GM12878 (cell line): ENCODE results near the gene DDX56. TPM values are rescaled to one million over a fixed set of nuclear protein-coding genes. Genes with fewer than 3 reads are reported as not detected.

Experiments used
- ATAC-seq: fragments of 200-7000 bp; cut with Tn5 transposase; 3 replicates; pipeline ENCODE4 v1.9.1; 2020; ENCODE audit warnings: mild to moderate bottlenecking, moderate library complexity
- BruUV-seq: library from RNA; stranded (reverse); fragments of 400-500 nt; replicated peaks from 2 replicates; lab custom pipeline; 2021; lab: Mats Ljungman, UMichigan
- CTCF ChIA-PET: fragments of 300-600 bp; sonication (Branson Sonifier 250); formaldehyde crosslinking; extraction: SDS; loops from one replicate; lab custom pipeline; 2021; ENCODE audit warnings: inconsistent platforms; lab: Yijun Ruan, JAX
- POLR2A ChIA-PET: fragments of 350-600 bp; formaldehyde crosslinking; extraction: SDS; loops from one replicate; lab custom pipeline; 2021; ENCODE audit warnings: inconsistent platforms; lab: Charles Lee
- RAD21 ChIA-PET: fragments of 300-600 bp; sonication (Branson Sonifier 250); formaldehyde crosslinking; loops from one replicate; lab custom pipeline; 2023; ENCODE audit warnings: antibody characterized with exemption; ENCODE audit not compliant: unreplicated experiment; lab: Charles Lee
- SMC1A ChIA-PET: fragments of 300-600 bp; sonication (Branson Sonifier 250); formaldehyde crosslinking; loops from one replicate; lab custom pipeline; 2023; ENCODE audit not compliant: unreplicated experiment, uncharacterized antibody; lab: Charles Lee
- DNase-seq: peaks from one replicate; pipeline ENCODE4 v3.0.0-alpha.2; 2011; ENCODE audit warnings: low read depth, low spot score
- FAIRE-seq: peaks from 3 replicates; lab custom pipeline; 2011; peaks lifted over from hg19 to GRCh38; lab: Jason Lieb, UNC
- H2AFZ ChIP-seq: 2 replicates; pipeline ENCODE4 v1.6.0; 2011; ENCODE audit warnings: low read depth, low read length, control low read depth; ENCODE audit not compliant: control insufficient read depth
- H3K27ac ChIP-seq: 2 replicates; pipeline ENCODE4 v1.5.1; 2011; ENCODE audit warnings: control low read depth; ENCODE audit not compliant: control insufficient read depth, insufficient read depth
- H3K27me3 ChIP-seq, 2 experiments: replicated peaks in 1 of 2; 2 replicates each; pipeline versions ENCODE4 v1.6.0 to v1.6.1; 2011; ENCODE audit warnings: low read length in 1 of 2; ENCODE audit not compliant: control insufficient read depth in 2 of 2, insufficient read depth in 2 of 2
- H3K36me3 ChIP-seq, 2 experiments: 2 replicates each; pipeline ENCODE4 v1.5.1; 2011; ENCODE audit warnings: low read length in 1 of 2; ENCODE audit not compliant: control insufficient read depth in 2 of 2, insufficient read depth in 2 of 2
- H3K4me1 ChIP-seq: 2 replicates; pipeline ENCODE4 v1.6.1; 2011; ENCODE audit warnings: mild to moderate bottlenecking, low read length, moderate library complexity, mixed read lengths; ENCODE audit not compliant: control insufficient read depth, insufficient read depth
- H3K4me2 ChIP-seq: 2 replicates; pipeline ENCODE4 v1.6.0; 2011; ENCODE audit warnings: control low read depth; ENCODE audit not compliant: control insufficient read depth, insufficient read depth
- H3K4me3 ChIP-seq: fragments of 200-600 bp; sonication (generic); 2 replicates; pipeline ENCODE4 v1.5.1; 2016
- H3K79me2 ChIP-seq: 2 replicates; pipeline ENCODE4 v1.6.0; 2011; ENCODE audit warnings: low read length; ENCODE audit not compliant: control insufficient read depth, insufficient read depth
- H3K9ac ChIP-seq: 2 replicates; pipeline ENCODE4 v1.8.0; 2011; ENCODE audit warnings: low read length, control low read depth, mixed read lengths; ENCODE audit not compliant: control insufficient read depth, insufficient read depth
- H3K9me3 ChIP-seq: replicated peaks from 3 replicates; pipeline ENCODE4 v1.5.1; 2011; ENCODE audit warnings: mild to moderate bottlenecking, low read length; ENCODE audit not compliant: control insufficient read depth, insufficient read depth
- H4K20me1 ChIP-seq: 2 replicates; pipeline ENCODE4 v1.6.0; 2011; ENCODE audit not compliant: control insufficient read depth, insufficient read depth
- BMI1 ChIP-seq: fragments of 450-650 bp; IDR thresholded peaks from 2 replicates; pipeline ENCODE4 v1.6.1; 2016; ENCODE audit warnings: mild to moderate bottlenecking, moderate library complexity, borderline replicate concordance
- CTCF ChIP-seq, 3 experiments: IDR thresholded peaks in 2 of 3; conservative IDR thresholded peaks in 1 of 3; 2 replicates each; pipeline ENCODE4 v1.5.1; 2011; ENCODE audit warnings: low read depth in 3 of 3, low read length in 3 of 3, mild to moderate bottlenecking in 3 of 3, control low read depth in 2 of 3, moderate library complexity in 2 of 3, inconsistent platforms in 1 of 3, mixed read lengths in 1 of 3; ENCODE audit not compliant: control insufficient read depth in 2 of 3, insufficient read depth in 1 of 3; ENCODE audit errors: extremely low read depth in 1 of 3
- DPF2 ChIP-seq: fragments of 450-650 bp; IDR thresholded peaks from 2 replicates; pipeline ENCODE4 v1.6.1; 2017; ENCODE audit warnings: mild to moderate bottlenecking
- ETV6 ChIP-seq, 2 experiments: fragments of 450-650 bp in 1 of 2; IDR thresholded peaks in 1 of 2; conservative IDR thresholded peaks in 1 of 2; 2 replicates each; pipeline ENCODE4 v1.6.1; 2014; ENCODE audit warnings: antibody characterized with exemption in 1 of 2, borderline replicate concordance in 1 of 2, low read depth in 1 of 2, mild to moderate bottlenecking in 1 of 2, moderate library complexity in 1 of 2
- GABPA ChIP-seq: IDR thresholded peaks from 2 replicates; pipeline ENCODE4 v1.6.1; 2014; ENCODE audit warnings: antibody characterized with exemption, low read depth, mild to moderate bottlenecking, inconsistent platforms
- HCFC1 ChIP-seq: fragments of 150-350 bp; IDR thresholded peaks from 2 replicates; pipeline ENCODE4 v1.6.1; 2014; ENCODE audit warnings: low read length
- LARP7 ChIP-seq: fragments of 450-650 bp; IDR thresholded peaks from 2 replicates; pipeline ENCODE4 v1.6.1; 2017; ENCODE audit warnings: mild to moderate bottlenecking
- MAX ChIP-seq: IDR thresholded peaks from 2 replicates; pipeline ENCODE4 v1.6.1; 2012; ENCODE audit warnings: low read depth, low read length, improper control_type of control experiment
- RBBP5 ChIP-seq: fragments of 200-600 bp; sonication (generic); conservative IDR thresholded peaks from 2 replicates; pipeline ENCODE4 v1.6.1; 2016
- RELA ChIP-seq: fragments of 450-650 bp; IDR thresholded peaks from 2 replicates; pipeline ENCODE4 v1.8.0; 2014; ENCODE audit warnings: borderline replicate concordance; ENCODE audit not compliant: partially characterized antibody
- SMAD1 ChIP-seq: fragments of 450-650 bp; IDR thresholded peaks from 2 replicates; pipeline ENCODE4 v1.6.1; 2018; ENCODE audit warnings: mild to moderate bottlenecking, low read depth; ENCODE audit not compliant: partially characterized antibody
- SPI1 ChIP-seq: IDR thresholded peaks from 2 replicates; pipeline ENCODE4 v1.6.1; 2011; ENCODE audit warnings: low read depth, mild to moderate bottlenecking, low read length, moderate library complexity, borderline replicate concordance; ENCODE audit not compliant: insufficient read depth
- USF1 ChIP-seq: IDR thresholded peaks from 2 replicates; pipeline ENCODE4 v1.6.1; 2011; ENCODE audit warnings: borderline replicate concordance, low read depth, mild to moderate bottlenecking, moderate library complexity, mixed read lengths, low read length; ENCODE audit not compliant: insufficient read depth; ENCODE audit errors: extremely low read length
- YBX1 ChIP-seq: fragments of 450-650 bp; IDR thresholded peaks from 2 replicates; pipeline ENCODE4 v1.6.1; 2016; ENCODE audit warnings: antibody characterized with exemption
- ZBED1 ChIP-seq: IDR thresholded peaks from 2 replicates; pipeline ENCODE4 v1.6.1; 2016; ENCODE audit warnings: borderline replicate concordance
- ZSCAN29 ChIP-seq: fragments of 450-650 bp; IDR thresholded peaks from 2 replicates; pipeline ENCODE4 v1.6.1; 2017; ENCODE audit warnings: mild to moderate bottlenecking, moderate library complexity
- WGBS: methylation state at CpG from one replicate; pipeline ENCODE4 v1.1.6; 2016; ENCODE audit warnings: low lambda C conversion rate; ENCODE audit not compliant: insufficient replicate concordance, insufficient coverage; ENCODE audit errors: missing lambda C conversion rate; 5-methylcytosine and 5-hydroxymethylcytosine counted together
- in situ Hi-C: fragments of 300-500 bp; cut with MboI; formaldehyde crosslinking; loops from 9 replicates; pipeline ENCODE4 v1.14.3; 2018; ENCODE audit warnings: mixed read lengths
- intact Hi-C: fragments of 100-400 bp; cut with micrococcal nuclease; formaldehyde crosslinking; loops from one replicate; pipeline ENCODE4 v1.14.2; 2022; ENCODE audit not compliant: unreplicated experiment
- polyA plus RNA-seq, 11 experiments: library from polyadenylated mRNA; depleted of rRNA in 4 of 11; unstranded in 6 of 11; stranded (reverse) in 5 of 11; fragments of >200 nt; fragmentation: Nextera tagmentation in 4 of 11; fragmentation: Illumina TruSeq in 1 of 11; extraction: Ambion mirVana in 4 of 11; extraction: Trizol in 1 of 11; gene quantifications; 1 replicate in 1 of 11; 2 replicates in 10 of 11; pipeline versions ENCODE4 v1.2.1 to v1.2.3, GENCODE V29; 2011 to 2016; ENCODE audit warnings: inconsistent platforms in 2 of 11, missing spikeins in 2 of 11, low read depth in 1 of 11
- total RNA-seq, 4 experiments: library from RNA; depleted of rRNA in 3 of 4; stranded (reverse); fragments of >200 nt in 3 of 4; fragmentation: Illumina TruSeq in 1 of 4; extraction: Trizol in 1 of 4; gene quantifications; 2 replicates each; pipeline versions ENCODE4 v1.2.1 to v1.2.3, GENCODE V29; 2013 to 2021

Gene DDX56
- total and polyA plus RNA-seq, 10 of the 15 experiments (the other 5 are each of a cell fraction or from before 2014, with no cell fraction given), result 19.8 to 136 (median 81.3) TPM

- no peak for TF ChIP-seq DPF2
Measured at GRCh38 chr7:44524811-44525388, 48.8 kb downstream of the DDX56 start (continued).

GRCh38 chr7:44522315-44522714 lies 51.4 kb downstream of the DDX56 start:
- H3K9ac ChIP-seq, result no peak overlapping the region
- H3K27me3 ChIP-seq, result peaks cover 2 to 7% of the 10 kb centered on the region in 2 experiments
- RAD21 ChIA-PET, result no interaction called here
- TF ChIP-seq ZBED1, result no peak
- no peak for TF ChIP-seq CTCF (IDR thresholded peaks at IDR 0.05 in 2 of 3, conservative IDR thresholded peaks at IDR 0.05 in 1 of 3; ENCODE audit: control insufficient read depth in 2 of 3, extremely low read depth in 1 of 3, insufficient read depth in 1 of 3, low read depth in 3 of 3, low read length in 3 of 3)
- TF ChIP-seq HCFC1, result no peak
- TF ChIP-seq YBX1, result no peak
- no peak for TF ChIP-seq RELA
- no peak for TF ChIP-seq BMI1
- TF ChIP-seq RBBP5, result no peak
- no peak for TF ChIP-seq LARP7
- no peak for TF ChIP-seq USF1
- no peak for TF ChIP-seq ETV6 (conservative IDR thresholded peaks at IDR 0.05 in 1 of 2, IDR thresholded peaks at IDR 0.05 in 1 of 2; ENCODE audit: borderline replicate concordance in 1 of 2, low read depth in 1 of 2)
- no peak for TF ChIP-seq SPI1
- TF ChIP-seq MAX, result no peak
- no peak for TF ChIP-seq GABPA
- TF ChIP-seq SMAD1, result no peak
- no peak for TF ChIP-seq ZSCAN29
- no peaks in the 10 kb centered on the region for H4K20me1 ChIP-seq
- H3K79me2 ChIP-seq, result no peaks in the 10 kb centered on the region
- CTCF ChIA-PET, result interaction anchor here (1.5 kb wide), 1 partner anchor 8 kb away, joined by 3 read pairs; no protein-coding TSS in a partner anchor
- no peak overlapping the region for H2AFZ ChIP-seq
- DNase-seq (no peak), FAIRE-seq (no peak), ATAC-seq (no peak)
- SMC1A ChIA-PET, result no interaction called here
- in situ Hi-C loops (no loop called here), intact Hi-C loops (no loop called here)
- H3K9me3 ChIP-seq, result no peaks in the 10 kb centered on the region
- WGBS, result 42% methylated on average over 3 of the region's 3 CpGs
- H3K4me3 ChIP-seq, result no peak overlapping the region
- no TSS peak for BruUV-seq
- H3K36me3 ChIP-seq, result no peaks in the 10 kb centered on the region
- POLR2A ChIA-PET, result no interaction called here
- H3K27ac ChIP-seq, result no peak overlapping the region
- H3K4me2 ChIP-seq, result no peak overlapping the region
- H3K4me1 ChIP-seq, result no peaks in the 10 kb centered on the region
